Measurements from ENCODE around the gene TARS3.
A peak's percentile ranks its signal among the peaks of the same experiment; 100 is the strongest.

The TARS3 gene

GRCh38 chr15:101648356-101648755 is 75.9 kb downstream of the TARS3 start:
- DNase-seq (ENCODE audit: extremely low read depth, low read depth), result no peak
- no peak for TF ChIP-seq CTCF (IDR thresholded peaks at IDR 0.05; ENCODE audit: low read depth, low read length, missing control alignments)
- no peak overlapping the region for H3K4me3 ChIP-seq (replicated peaks; ENCODE audit: low read depth, low read length)

GRCh38 chr15:101647251-101647650 is 77.0 kb downstream of the TARS3 start:
- DNase-seq (ENCODE audit: extremely low read depth, low read depth), result no peak

GRCh38 chr15:101646672-101647071 is 77.6 kb downstream of the TARS3 start:
- no peak for TF ChIP-seq CTCF (IDR thresholded peaks at IDR 0.05; ENCODE audit: low read depth, low read length, missing control alignments)
- DNase-seq (ENCODE audit: extremely low read depth, low read depth), result no peak
- H3K4me3 ChIP-seq (replicated peaks; ENCODE audit: low read depth, low read length), result no peak overlapping the region

More at GRCh38 chr15:101647251-101647650, 77.0 kb downstream of the TARS3 start:
- TF ChIP-seq CTCF (IDR thresholded peaks at IDR 0.05; ENCODE audit: low read depth, low read length, missing control alignments), result no peak
- H3K4me3 ChIP-seq (replicated peaks; ENCODE audit: low read depth, low read length), result no peak overlapping the region

GRCh38 chr15:101642361-101642760 is 81.9 kb downstream of the TARS3 start:
- DNase-seq (ENCODE audit: extremely low read depth, low read depth), result no peak
- TF ChIP-seq CTCF (IDR thresholded peaks at IDR 0.05; ENCODE audit: low read depth, low read length, missing control alignments), result peak; percentile 8
- no peak overlapping the region for H3K4me3 ChIP-seq (replicated peaks; ENCODE audit: low read depth, low read length)

GRCh38 chr15:101641894-101642293 is 82.4 kb downstream of the TARS3 start:
- no peak for TF ChIP-seq CTCF (IDR thresholded peaks at IDR 0.05; ENCODE audit: low read depth, low read length, missing control alignments)
- H3K4me3 ChIP-seq (replicated peaks; ENCODE audit: low read depth, low read length), result no peak overlapping the region
- no peak for DNase-seq (ENCODE audit: extremely low read depth, low read depth)

- TF ChIP-seq CTCF (IDR thresholded peaks at IDR 0.05; ENCODE audit: low read depth, low read length, missing control alignments), result peak; percentile 88
- no peak overlapping the region for H3K4me3 ChIP-seq (replicated peaks; ENCODE audit: low read depth, low read length)
- DNase-seq (ENCODE audit: extremely low read depth, low read depth), result peak; percentile 64
Measured at GRCh38 chr15:101641129-101641764, 83.0 kb downstream of the TARS3 start.

- no peak overlapping the region for H3K4me3 ChIP-seq (replicated peaks; ENCODE audit: low read depth, low read length)
- DNase-seq (ENCODE audit: extremely low read depth, low read depth), result no peak
- TF ChIP-seq CTCF (IDR thresholded peaks at IDR 0.05; ENCODE audit: low read depth, low read length, missing control alignments), result no peak
Measured at GRCh38 chr15:101639667-101640066, 84.6 kb downstream of the TARS3 start.
